Right atrium auricular region (tissue), 2 donors: Measurements from ENCODE around the gene PLEKHA8. TPM values are rescaled to one million over a fixed set of nuclear protein-coding genes. Genes with fewer than 3 reads are reported as not detected.
A peak's percentile ranks its signal among the peaks of the same experiment; 100 is the strongest.
"Not testable (repeated sequence)": the region's sequence is repeated elsewhere in the genome, so short reads cannot be mapped to it uniquely, and the experiment has no call there.

Source experiments
- DNase-seq: peaks from one replicate; pipeline ENCODE4 v3.0.0-alpha.2; 2019; ENCODE audit warnings: low spot score
- H3K27ac ChIP-seq, 2 donors: fragments of 200-600 bp; sonication (generic); 1 replicate in 1 of 2; 2 replicates in 1 of 2; pipeline ENCODE4 v1.5.1; 2016 to 2019
- H3K27me3 ChIP-seq, 2 donors: fragments of 200-600 bp; sonication (generic); one replicate each; pipeline versions ENCODE4 v1.5.1 to v1.6.0; 2017 to 2019
- H3K36me3 ChIP-seq: fragments of 200-600 bp; sonication (generic); one replicate; pipeline ENCODE4 v1.5.1; 2016
- H3K4me1 ChIP-seq, 2 donors: fragments of 200-600 bp; sonication (generic); one replicate each; pipeline versions ENCODE4 v1.5.1 to v1.6.0; 2017 to 2019
- H3K4me3 ChIP-seq, 2 donors: fragments of 200-600 bp; sonication (generic); 1 replicate in 1 of 2; 2 replicates in 1 of 2; pipeline ENCODE4 v1.5.1; 2017 to 2019; ENCODE audit warnings: mild to moderate bottlenecking in 1 of 2, moderate library complexity in 1 of 2
- H3K9me3 ChIP-seq, 2 donors: fragments of 200-600 bp; sonication (generic); one replicate each; pipeline ENCODE4 v1.5.1; 2019
- CTCF ChIP-seq, 2 donors: fragments of 200-600 bp; sonication (generic); IDR thresholded peaks; one replicate each; pipeline ENCODE4 v1.5.1; 2019; ENCODE audit warnings: antibody characterized with exemption in 2 of 2
- total RNA-seq, 2 donors: library from RNA; depleted of rRNA; stranded (reverse); fragments of >200 nt; gene quantifications; one replicate each; pipeline ENCODE4 v1.1.0, GENCODE V29; 2016

Gene PLEKHA8
- total RNA-seq, 2 donors from 2014 or later, result 2.0 to 3.3 TPM

- TF ChIP-seq CTCF (IDR thresholded peaks at IDR 0.05), result no peak
- Histone ChIP-seq H3K36me3 (no peaks in the 10 kb centered on the region), H3K9me3 (no peaks in the 10 kb centered on the region), H3K4me3 (no peak overlapping the region), H3K27ac (no peak overlapping the region), H3K27me3 (no peaks in the 10 kb centered on the region), H3K4me1 (no peaks in the 10 kb centered on the region)
- DNase-seq, result no peak
These were observed 63.3 kb downstream of the PLEKHA8 start for GRCh38 chr7:30091491-30091912.

DNA sequence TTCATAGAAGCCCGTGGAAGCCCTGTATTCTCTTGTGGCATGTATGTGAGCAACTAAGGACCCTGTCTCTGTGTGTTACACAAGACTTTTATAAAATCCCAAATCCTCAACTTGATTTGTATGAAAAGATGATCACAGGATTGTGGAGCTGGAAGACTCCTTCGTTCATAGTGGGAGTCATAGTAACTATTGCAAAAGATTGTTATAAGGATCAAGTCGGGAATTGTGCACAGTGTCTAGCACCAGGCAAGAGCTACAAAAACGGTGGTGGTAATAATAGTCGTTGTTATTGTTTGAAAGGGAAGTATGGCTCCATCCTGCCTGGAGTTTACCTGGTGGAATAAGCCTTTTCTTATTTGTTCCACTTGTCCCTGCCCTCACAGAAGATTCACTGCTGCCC, 63.8 kb downstream of the PLEKHA8 start:
- no peak for TF ChIP-seq CTCF (IDR thresholded peaks at IDR 0.05)
- no peak for DNase-seq
- no peak overlapping the region for H3K27ac ChIP-seq
- no peaks in the 10 kb centered on the region for H3K4me1 ChIP-seq
- no peaks in the 10 kb centered on the region for H3K9me3 ChIP-seq
- H3K36me3 ChIP-seq, result no peaks in the 10 kb centered on the region
- no peak overlapping the region for H3K4me3 ChIP-seq
- H3K27me3 ChIP-seq, result no peaks in the 10 kb centered on the region

DNA sequence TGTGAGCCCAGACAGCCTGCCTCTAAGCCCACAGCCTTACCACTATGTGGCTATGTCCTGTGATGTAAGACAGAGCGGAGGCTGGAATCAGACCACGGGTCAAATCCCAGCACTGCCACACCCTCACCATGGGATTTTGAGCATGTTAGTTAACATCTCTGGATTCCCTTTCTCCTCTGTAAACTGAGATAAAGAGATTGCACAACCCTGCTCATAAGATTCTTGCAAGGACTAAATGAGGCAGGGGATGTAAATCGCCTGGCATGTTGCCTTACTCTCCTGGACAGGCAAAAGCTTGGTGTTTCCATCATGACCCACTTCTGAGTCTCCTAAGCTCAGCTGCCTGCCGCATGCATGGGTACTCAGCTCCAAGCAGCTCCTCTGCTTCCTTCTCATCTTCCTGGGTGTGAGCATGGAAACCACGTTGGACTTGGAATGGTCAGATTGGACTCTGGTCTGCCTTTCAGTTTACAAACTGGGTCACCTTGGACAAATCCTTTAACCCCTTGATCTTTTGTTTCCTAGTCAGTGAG, 65.3 kb downstream of the PLEKHA8 start:
- DNase-seq, result peak; percentile 79
- no peaks in the 10 kb centered on the region for H3K27me3 ChIP-seq
- H3K9me3 ChIP-seq, result no peaks in the 10 kb centered on the region
- no peak for TF ChIP-seq CTCF (IDR thresholded peaks at IDR 0.05)
- no peak overlapping the region for H3K27ac ChIP-seq
- H3K4me3 ChIP-seq, result no peak overlapping the region
- H3K4me1 ChIP-seq, result no peaks in the 10 kb centered on the region
- H3K36me3 ChIP-seq, result no peaks in the 10 kb centered on the region

DNA sequence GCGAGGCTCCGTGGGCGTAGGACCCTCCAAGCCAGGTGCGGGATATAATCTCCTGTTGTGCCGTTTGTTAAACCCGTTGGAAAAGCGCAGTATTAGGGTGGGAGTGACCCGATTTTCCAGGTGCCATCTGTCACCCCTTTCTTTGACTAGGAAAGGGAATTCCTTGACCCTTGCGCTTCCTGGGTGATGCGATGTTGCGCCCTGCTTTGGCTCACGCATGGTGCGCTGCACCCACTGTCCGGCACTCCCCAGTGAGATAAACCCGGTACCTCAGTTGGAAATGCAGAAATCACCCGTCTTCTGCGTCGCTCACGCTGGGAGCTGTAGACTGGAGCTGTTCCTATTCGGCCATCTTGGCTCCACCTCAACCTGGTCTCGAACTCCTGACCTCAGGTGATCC, 70.4 kb downstream of the PLEKHA8 start:
- not testable (repeated sequence) for H3K4me1 ChIP-seq, DNase-seq, H3K4me3 ChIP-seq, H3K27ac ChIP-seq, H3K36me3 ChIP-seq, H3K9me3 ChIP-seq, H3K27me3 ChIP-seq

GRCh38 chr7:30102281-30102680, 74.1 kb downstream of the PLEKHA8 start:
- no peak for TF ChIP-seq CTCF (IDR thresholded peaks at IDR 0.05)
- H3K4me3 ChIP-seq, result no peak overlapping the region
- H3K4me1 ChIP-seq, result no peaks in the 10 kb centered on the region
- H3K9me3 ChIP-seq, result no peaks in the 10 kb centered on the region
- DNase-seq, result no peak
- H3K27ac ChIP-seq, result no peak overlapping the region
- H3K27me3 ChIP-seq, result no peaks in the 10 kb centered on the region
- H3K36me3 ChIP-seq, result no peaks in the 10 kb centered on the region

- Histone ChIP-seq H3K4me3 (no peak overlapping the region), H3K9me3 (peaks cover 0 to 4% of the 10 kb centered on the region in 2 donors), H3K27me3 (no peaks in the 10 kb centered on the region), H3K27ac (no peak overlapping the region), H3K4me1 (no peaks in the 10 kb centered on the region), H3K36me3 (no peaks in the 10 kb centered on the region)
- no peak for TF ChIP-seq CTCF (IDR thresholded peaks at IDR 0.05)
- DNase-seq, result no peak
These were observed 75.9 kb downstream of the PLEKHA8 start for GRCh38 chr7:30104157-30104556.
